BLaER1 treated with 17β-estradiol and CSF1 and Interleukin-3, amounts not matched to agents 10 nM and 100 nM (cell line): Measurements from ENCODE around the gene MYADM.

Source experiments
- H3K27ac ChIP-seq, 11 experiments: shearing (Covaris generic); formaldehyde crosslinking; 2 replicates each; pipeline ENCODE4 v1.8.1; 2022
- H3K27me3 ChIP-seq, 11 experiments: shearing (Covaris generic); formaldehyde crosslinking; 2 replicates each; pipeline ENCODE4 v1.8.1; 2022
- H3K36me3 ChIP-seq, 11 experiments: shearing (Covaris generic); formaldehyde crosslinking; 2 replicates each; pipeline ENCODE4 v1.8.1; 2022
- H3K4me1 ChIP-seq, 10 experiments: shearing (Covaris generic); formaldehyde crosslinking; 2 replicates each; pipeline ENCODE4 v1.8.1; 2022
- H3K4me2 ChIP-seq, 11 experiments: shearing (Covaris generic); formaldehyde crosslinking; 2 replicates each; pipeline ENCODE4 v1.8.1; 2022
- H3K4me3 ChIP-seq, 10 experiments: shearing (Covaris generic); formaldehyde crosslinking; 2 replicates each; pipeline ENCODE4 v1.8.1; 2022
- H3K9ac ChIP-seq, 11 experiments: shearing (Covaris generic); formaldehyde crosslinking; 2 replicates each; pipeline ENCODE4 v1.8.1; 2022
- H3K9me3 ChIP-seq, 11 experiments: shearing (Covaris generic); formaldehyde crosslinking; replicated peaks in 1 of 11; 2 replicates each; pipeline ENCODE4 v1.8.1; 2022
- H4K20me1 ChIP-seq, 11 experiments: shearing (Covaris generic); formaldehyde crosslinking; 2 replicates each; pipeline ENCODE4 v1.8.1; 2022
- Cebpa-rat ChIP-seq, 11 experiments: shearing (Covaris generic); IDR thresholded peaks; 2 replicates each; pipeline ENCODE4 v1.8.1; 2022

The MYADM gene

DNA sequence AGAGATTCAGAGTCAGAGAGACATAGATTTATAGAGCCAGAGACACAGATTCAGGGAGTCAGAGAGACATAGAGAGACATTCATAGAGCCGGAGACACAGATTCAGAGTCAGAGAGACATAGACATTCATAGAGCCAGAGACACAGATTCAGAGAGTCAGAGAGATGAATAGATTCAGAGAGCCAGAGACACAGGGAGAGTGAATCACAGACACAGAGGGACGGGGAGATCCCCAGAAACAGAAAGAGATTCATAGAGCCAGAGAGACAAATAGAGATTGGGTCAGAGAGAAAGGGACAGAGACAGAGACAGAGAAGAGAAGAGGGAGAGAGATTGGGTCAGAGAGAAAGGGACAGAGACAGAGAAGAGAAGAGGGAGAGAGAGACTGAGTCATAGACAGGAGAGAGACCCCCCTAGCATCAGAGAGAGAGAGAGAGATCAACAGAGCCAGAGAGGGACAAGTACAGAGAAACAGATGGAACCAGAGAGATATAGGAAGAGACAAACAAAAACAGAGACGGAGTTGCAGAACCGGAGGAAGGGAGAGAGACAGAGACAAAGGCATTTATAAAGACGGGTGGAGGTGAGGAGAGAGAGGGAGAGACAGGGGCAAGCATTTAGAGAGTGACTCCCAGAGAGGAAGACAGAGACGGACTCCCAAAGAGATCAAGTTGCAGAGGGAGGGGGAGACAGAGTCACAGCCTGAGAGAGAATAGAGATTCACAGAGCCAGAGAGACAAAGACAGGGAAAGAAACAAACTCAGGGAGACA lies 13.2 kb downstream of the MYADM start:
- Histone ChIP-seq H3K9ac (peak overlapping the region; percentile 34 to 74 (median 69); a peak in 20 of 22 replicates), H4K20me1 (peaks cover 10 to 16% (median 14%) of the 10 kb centered on the region in 11 experiments; a peak in 14 of 22 replicates), H3K27ac (peak overlapping the region in 8 of 11 experiments; percentile 19 to 67 (median 59); a peak in 13 of 22 replicates), H3K36me3 (peaks cover 0 to 14% (median 11%) of the 10 kb centered on the region in 11 experiments; a peak in 19 of 22 replicates), H3K27me3 (peaks cover 0 to 29% (median 11%) of the 10 kb centered on the region in 11 experiments; a peak in 14 of 22 replicates), H3K9me3 (no peaks in the 10 kb centered on the region), H3K4me3 (peak overlapping the region; percentile 51 to 74 (median 62); a peak in 17 of 20 replicates), H3K4me2 (peak overlapping the region; percentile 93 to 99 (median 98)), H3K4me1 (peaks cover 51 to 94% (median 84%) of the 10 kb centered on the region in 10 experiments)
- no peak for TF ChIP-seq Cebpa-rat (IDR thresholded peaks at IDR 0.05)

DNA sequence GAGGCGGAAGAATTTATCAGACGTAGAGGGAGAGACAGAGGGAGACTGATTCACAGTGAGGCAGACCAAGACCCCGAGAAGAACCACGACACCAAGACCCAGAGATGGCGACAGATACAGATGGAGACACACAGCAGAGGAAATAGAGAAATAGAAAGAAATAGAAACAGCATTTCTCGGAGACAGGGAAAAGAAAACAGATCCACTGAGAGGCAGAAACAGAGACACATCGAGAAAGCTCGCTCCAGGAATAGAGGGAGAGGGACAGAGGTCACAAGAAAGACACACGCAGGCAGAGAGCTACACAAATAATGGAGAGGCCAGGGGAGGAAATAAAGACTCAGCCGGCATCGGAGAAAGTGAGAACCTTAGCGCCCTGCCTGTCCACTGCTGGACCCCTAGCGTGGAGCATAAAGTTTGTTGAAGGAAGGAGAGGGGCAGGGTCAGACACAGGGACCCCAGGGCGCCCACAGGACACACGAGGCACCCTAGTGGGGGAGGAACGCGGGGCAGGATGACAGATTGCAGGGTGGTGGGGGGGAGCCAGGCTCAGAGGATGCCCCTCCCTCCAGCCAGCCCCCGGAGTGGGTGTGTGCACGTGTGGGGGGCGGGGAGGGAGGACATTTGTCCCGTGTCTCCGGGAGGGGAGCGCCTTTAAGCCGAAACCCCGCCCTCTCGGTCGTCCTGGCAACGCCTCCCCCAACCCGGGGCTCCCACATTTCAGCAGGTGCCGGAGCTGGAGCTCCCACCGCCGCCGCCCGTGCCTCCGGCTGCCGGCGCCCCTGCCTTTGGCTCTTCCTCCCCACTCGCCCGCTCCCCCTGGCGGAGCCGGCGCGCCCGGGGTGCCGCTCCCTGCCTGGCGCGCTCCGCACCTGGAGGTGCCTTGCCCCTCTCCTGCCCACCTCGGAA lies 14.1 kb downstream of the MYADM start, which contains the start of gene PRKCG:
PRKCG (plus strand) TSS at position 716 of the 909 bp plus-strand sequence. CDS start 298 bp downstream, outside the sequence.
- peak within 1 kb of the TSS in 10 of 11 experiments; percentile 9 to 67 (median 56); a peak in 18 of 22 replicates for H3K27ac ChIP-seq
- TF ChIP-seq Cebpa-rat (IDR thresholded peaks at IDR 0.05): no peak
- peaks cover 0 to 29% (median 11%) of the 10 kb centered on the region in 11 experiments; a peak in 14 of 22 replicates for H3K27me3 ChIP-seq
- peak within 1 kb of the TSS; percentile 34 to 74 (median 69); a peak in 21 of 22 replicates for H3K9ac ChIP-seq
- H3K4me2 ChIP-seq: peak within 1 kb of the TSS; percentile 92 to 99 (median 98)
- H4K20me1 ChIP-seq: peaks cover 4 to 8% (median 6%) of the 10 kb centered on the region in 11 experiments; a peak in 14 of 22 replicates
- peak within 1 kb of the TSS; percentile 51 to 74 (median 62) for H3K4me3 ChIP-seq
- H3K4me1 ChIP-seq: peaks cover 43 to 86% (median 76%) of the 10 kb centered on the region in 10 experiments
- no peaks in the 10 kb centered on the region for H3K9me3 ChIP-seq
- H3K36me3 ChIP-seq: peaks cover 0 to 5% (median 3%) of the 10 kb centered on the region in 11 experiments; a peak in 15 of 22 replicates

DNA sequence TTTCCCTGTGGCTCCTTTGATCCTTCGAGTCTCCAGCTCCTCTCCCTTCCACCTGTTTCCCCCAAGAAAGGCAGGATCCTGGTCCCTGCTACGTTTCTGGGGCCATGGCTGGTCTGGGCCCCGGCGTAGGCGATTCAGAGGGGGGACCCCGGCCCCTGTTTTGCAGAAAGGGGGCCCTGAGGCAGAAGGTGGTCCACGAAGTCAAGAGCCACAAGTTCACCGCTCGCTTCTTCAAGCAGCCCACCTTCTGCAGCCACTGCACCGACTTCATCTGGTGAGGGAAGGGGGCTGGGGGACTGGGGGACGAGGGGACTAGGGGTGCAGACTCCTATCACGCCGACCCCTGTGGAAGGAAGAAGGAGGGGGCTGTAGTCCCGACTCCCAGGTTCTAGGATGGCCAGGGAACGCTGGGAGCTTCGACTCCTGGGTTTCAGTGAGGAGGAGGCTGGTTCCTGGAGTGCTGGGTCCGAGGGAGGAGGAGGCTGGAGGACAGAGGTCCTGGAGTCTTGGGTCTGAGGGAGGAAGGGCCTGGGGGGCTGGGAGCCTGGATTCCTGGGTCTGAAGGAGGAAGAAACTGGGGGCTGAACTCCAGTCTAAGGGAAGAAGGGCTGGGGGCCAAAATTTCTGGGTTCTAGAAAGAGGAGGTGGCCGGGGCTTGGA lies 14.8 kb downstream of the MYADM start:
- H4K20me1 ChIP-seq: no peaks in the 10 kb centered on the region
- peak overlapping the region; percentile 92 to 99 (median 98) for H3K4me2 ChIP-seq
- no peaks in the 10 kb centered on the region for H3K9me3 ChIP-seq
- peak overlapping the region in 8 of 11 experiments; percentile 9 to 67 (median 56); a peak in 11 of 22 replicates for H3K27ac ChIP-seq
- peak overlapping the region; percentile 51 to 74 (median 62) for H3K4me3 ChIP-seq
- no peaks in the 10 kb centered on the region for H3K36me3 ChIP-seq
- peak overlapping the region; percentile 34 to 74 (median 69); a peak in 21 of 22 replicates for H3K9ac ChIP-seq
- peaks cover 0 to 29% (median 11%) of the 10 kb centered on the region in 11 experiments; a peak in 14 of 22 replicates for H3K27me3 ChIP-seq
- H3K4me1 ChIP-seq: peaks cover 36 to 78% (median 68%) of the 10 kb centered on the region in 10 experiments
- no peak for TF ChIP-seq Cebpa-rat (IDR thresholded peaks at IDR 0.05)

DNA sequence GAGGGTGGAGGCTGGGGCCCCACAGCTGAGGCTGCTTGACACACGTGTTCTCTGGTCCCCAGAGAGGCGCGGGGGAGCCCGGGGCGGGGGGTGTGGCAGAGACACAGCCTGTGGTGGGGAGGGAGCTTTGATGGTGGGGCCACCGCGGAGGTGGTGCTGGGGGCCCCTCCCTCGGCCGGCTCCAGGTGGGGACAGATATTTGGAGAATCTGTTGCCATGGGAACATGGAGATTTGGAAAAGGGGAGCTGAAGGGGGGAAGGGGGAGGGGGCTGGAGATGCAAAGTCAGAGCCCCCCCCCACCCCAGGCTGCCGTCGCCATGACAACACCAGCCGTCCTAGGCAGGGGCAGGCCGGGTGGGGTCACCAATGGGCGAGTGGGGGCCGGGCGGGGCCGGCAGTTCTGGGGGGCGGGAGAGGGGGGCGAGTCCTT lies 15.6 kb downstream of the MYADM start:
- peak overlapping the region; percentile 92 to 99 (median 98) for H3K4me2 ChIP-seq
- H3K36me3 ChIP-seq: no peaks in the 10 kb centered on the region
- peaks cover 36 to 71% (median 66%) of the 10 kb centered on the region in 10 experiments for H3K4me1 ChIP-seq
- H3K9me3 ChIP-seq: no peaks in the 10 kb centered on the region
- peak overlapping the region in 5 of 11 experiments; percentile 23 to 74 (median 31); a peak in 5 of 22 replicates for H3K9ac ChIP-seq
- H4K20me1 ChIP-seq: no peaks in the 10 kb centered on the region
- no peak for TF ChIP-seq Cebpa-rat (IDR thresholded peaks at IDR 0.05)
- peaks cover 0 to 29% (median 11%) of the 10 kb centered on the region in 11 experiments; a peak in 14 of 22 replicates for H3K27me3 ChIP-seq
- no peak overlapping the region for H3K27ac ChIP-seq
- peak overlapping the region in 9 of 10 experiments; percentile 24 to 74 (median 62); a peak in 14 of 20 replicates for H3K4me3 ChIP-seq

DNA sequence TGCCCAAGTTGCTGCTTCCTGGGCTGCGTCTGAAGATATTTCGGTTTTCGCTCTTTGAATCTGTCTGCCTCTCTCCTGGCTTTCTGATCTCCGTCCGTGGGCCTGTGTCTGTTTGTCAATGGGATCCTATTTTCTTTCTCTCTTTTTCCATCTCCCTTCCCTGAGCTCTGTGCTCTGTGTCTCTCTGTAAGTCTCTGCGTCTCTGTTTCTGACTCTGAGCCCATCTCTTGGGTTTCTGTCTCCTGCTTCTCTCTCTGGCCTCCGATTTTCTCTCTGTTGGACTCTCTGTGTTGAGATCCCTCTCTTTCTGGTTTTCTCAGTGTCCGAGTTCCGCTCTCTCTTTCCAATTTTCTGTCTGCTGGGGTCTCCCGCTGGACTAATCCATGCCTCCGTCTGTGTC lies 16.1 kb downstream of the MYADM start:
- Histone ChIP-seq H3K4me2 (peak overlapping the region in 8 of 11 experiments; percentile 71 to 99 (median 98); a peak in 15 of 22 replicates), H4K20me1 (no peaks in the 10 kb centered on the region), H3K4me3 (no peak overlapping the region), H3K9ac (peak overlapping the region in 2 of 11 experiments; percentile 2 to 44; a peak in 2 of 22 replicates), H3K36me3 (no peaks in the 10 kb centered on the region), H3K4me1 (peaks cover 35 to 66% (median 63%) of the 10 kb centered on the region in 10 experiments), H3K27ac (no peak overlapping the region), H3K27me3 (peaks cover 0 to 29% (median 11%) of the 10 kb centered on the region in 11 experiments; a peak in 14 of 22 replicates), H3K9me3 (no peaks in the 10 kb centered on the region)
- no peak for TF ChIP-seq Cebpa-rat (IDR thresholded peaks at IDR 0.05)

DNA sequence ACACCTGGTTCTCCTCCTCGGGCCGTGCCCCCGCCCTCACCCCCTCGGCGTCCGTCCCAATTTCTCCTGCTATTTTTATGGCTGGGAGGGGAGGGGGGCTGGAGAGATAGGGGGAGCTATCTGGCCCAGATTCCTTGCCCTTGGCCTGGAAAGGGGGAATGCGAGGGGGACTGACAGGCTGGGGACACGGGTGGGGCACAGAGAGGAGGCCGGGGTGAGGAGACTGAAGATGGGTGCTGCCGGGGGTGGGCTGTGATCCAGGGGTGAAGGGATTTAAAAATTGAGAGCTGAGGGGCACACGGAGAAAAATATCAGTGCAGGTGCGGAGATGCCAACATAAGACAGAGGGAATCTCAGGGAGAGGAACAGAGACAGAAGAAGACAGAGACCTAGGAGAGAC lies 16.6 kb downstream of the MYADM start:
- peaks cover 0 to 29% (median 11%) of the 10 kb centered on the region in 11 experiments; a peak in 14 of 22 replicates for H3K27me3 ChIP-seq
- H4K20me1 ChIP-seq: no peaks in the 10 kb centered on the region
- H3K9ac ChIP-seq: no peak overlapping the region
- H3K4me1 ChIP-seq: peaks cover 31 to 61% (median 59%) of the 10 kb centered on the region in 10 experiments
- no peaks in the 10 kb centered on the region for H3K36me3 ChIP-seq
- TF ChIP-seq Cebpa-rat (IDR thresholded peaks at IDR 0.05): no peak
- no peaks in the 10 kb centered on the region for H3K9me3 ChIP-seq
- H3K27ac ChIP-seq: no peak overlapping the region
- peak overlapping the region in 8 of 11 experiments; percentile 71 to 99 (median 98); a peak in 16 of 22 replicates for H3K4me2 ChIP-seq
- H3K4me3 ChIP-seq: no peak overlapping the region

DNA sequence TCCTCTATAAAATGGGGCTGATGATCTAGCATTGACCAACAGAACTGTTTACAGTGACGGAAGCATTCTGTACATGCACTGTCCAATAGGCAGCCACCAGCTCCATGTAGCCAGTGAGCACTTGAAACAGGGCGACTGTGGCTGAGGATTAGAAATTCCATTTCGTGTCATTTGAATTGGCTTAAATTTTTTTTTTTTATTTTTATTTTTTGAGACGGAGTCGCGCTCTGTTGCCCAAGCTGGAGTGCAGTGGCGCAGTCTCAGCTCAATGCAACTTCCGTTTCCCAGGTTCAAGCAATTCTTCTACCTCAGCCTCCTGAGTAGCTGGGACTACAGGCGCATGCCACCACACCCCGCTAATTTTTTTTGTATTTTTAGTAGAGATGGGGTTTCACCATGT lies 17.4 kb downstream of the MYADM start:
- no peak for TF ChIP-seq Cebpa-rat (IDR thresholded peaks at IDR 0.05)
- H3K4me2 ChIP-seq: peak overlapping the region in 7 of 11 experiments; percentile 5 to 98 (median 44); a peak in 12 of 22 replicates
- H3K9me3 ChIP-seq: no peaks in the 10 kb centered on the region
- H3K4me1 ChIP-seq: peaks cover 26 to 56% (median 53%) of the 10 kb centered on the region in 10 experiments
- H3K36me3 ChIP-seq: no peaks in the 10 kb centered on the region
- peaks cover 0 to 29% (median 11%) of the 10 kb centered on the region in 11 experiments; a peak in 14 of 22 replicates for H3K27me3 ChIP-seq
- H3K9ac ChIP-seq: no peak overlapping the region
- no peak overlapping the region for H3K27ac ChIP-seq
- no peaks in the 10 kb centered on the region for H4K20me1 ChIP-seq
- no peak overlapping the region for H3K4me3 ChIP-seq
